Ramos (cell line): ENCODE measurements around the gene FAM204A.

Source experiments
- in situ Hi-C: fragments of 300-500 bp; cut with MboI; formaldehyde crosslinking; loops from one replicate; pipeline ENCODE4 v1.14.3; 2022; ENCODE audit warnings: low sequenced_read_pairs; ENCODE audit not compliant: unreplicated experiment

The FAM204A gene

GRCh38 chr10:118255355-118255754 is 86.8 kb downstream of the FAM204A start:
- in situ Hi-C loops, result no loop called here

GRCh38 chr10:118254654-118255053 is 87.5 kb downstream of the FAM204A start:
- in situ Hi-C loops, result no loop called here

- in situ Hi-C loops, result no loop called here
Observed at GRCh38 chr10:118253397-118253796, 88.7 kb downstream of the FAM204A start.

GRCh38 chr10:118251791-118252190 is 90.3 kb downstream of the FAM204A start:
- in situ Hi-C loops, result no loop called here

- in situ Hi-C loops, result loop anchor here (10.0 to 25.0 kb wide), 2 partner anchors 735 to 1037 kb away; no protein-coding TSS in a partner anchor
Observed at GRCh38 chr10:118249714-118250113, 92.4 kb downstream of the FAM204A start.
